Measurements from ENCODE around the gene SLC12A8.

- no peak for TF ChIP-seq CTCF (IDR thresholded peaks at IDR 0.05; ENCODE audit: low read length)
- no peak for TF ChIP-seq EZH2 (optimal IDR thresholded peaks at IDR 0.05; ENCODE audit: low read depth, low read length)
- TF ChIP-seq EZH2phosphoT487 (IDR thresholded peaks at IDR 0.05; ENCODE audit: low read length): no peak
These were observed 150.9 kb downstream of the SLC12A8 start for GRCh38 chr3:125061646-125062045.
